Upper lobe of right lung (tissue), 1 donor: ENCODE results near the gene MARCHF11. TPM values are rescaled to one million over a fixed set of nuclear protein-coding genes. Genes with fewer than 3 reads are reported as not detected.

Source experiments
- ATAC-seq: fragments of 200-7000 bp; cut with Tn5 transposase; one replicate; pipeline ENCODE4 v1.9.1; 2020; ENCODE audit warnings: mild to moderate bottlenecking, moderate library complexity
- DNase-seq: peaks from one replicate; pipeline ENCODE4 v3.0.0-alpha.2; 2020
- H3K27ac ChIP-seq: fragments of 200-600 bp; one replicate; pipeline ENCODE4 v1.8.0; 2022
- H3K27me3 ChIP-seq: fragments of 200-600 bp; one replicate; pipeline ENCODE4 v1.8.0; 2022; ENCODE audit warnings: mild to moderate bottlenecking
- H3K36me3 ChIP-seq: fragments of 200-600 bp; one replicate; pipeline ENCODE4 v1.8.0; 2022
- H3K4me1 ChIP-seq: fragments of 200-600 bp; one replicate; pipeline ENCODE4 v1.8.0; 2022
- H3K4me3 ChIP-seq: fragments of 200-600 bp; one replicate; pipeline ENCODE4 v1.8.0; 2022; ENCODE audit warnings: mild to moderate bottlenecking
- H3K9me3 ChIP-seq: fragments of 200-600 bp; one replicate; pipeline ENCODE4 v1.8.0; 2022
- CTCF ChIP-seq: fragments of 200-600 bp; IDR thresholded peaks from one replicate; pipeline ENCODE4 v1.8.0; 2022; ENCODE audit warnings: antibody characterized with exemption
- intact Hi-C: fragments of 100-400 bp; cut with DNase I; formaldehyde crosslinking; loops from one replicate; pipeline ENCODE4 v1.11.0; 2022
- total RNA-seq: library from RNA; stranded (reverse); fragmentation: NEBNext Ultra II Directional; extraction: Animal tissue kit (Norgen Biotek cat#: 25700); gene quantifications from one replicate; pipeline ENCODE4 v1.2.1, GENCODE V29; 2021
- donor health status: DM: no; HTN: yes; CAD: no; lungs with severe emphysema.

MARCHF11 gene
- total RNA-seq, 1 donor from 2014 or later: not detected

GRCh38 chr5:16108418-16108817 lies 71.2 kb downstream of the MARCHF11 start:
- no peak for DNase-seq
- intact Hi-C loops: no loop called here
- H3K36me3 ChIP-seq: no peaks in the 10 kb centered on the region
- no peaks in the 10 kb centered on the region for H3K9me3 ChIP-seq
- H3K27ac ChIP-seq: no peak overlapping the region
- H3K4me3 ChIP-seq: no peak overlapping the region
- no peak for ATAC-seq
- H3K4me1 ChIP-seq: no peaks in the 10 kb centered on the region
- H3K27me3 ChIP-seq: no peaks in the 10 kb centered on the region
- TF ChIP-seq CTCF: no peak

DNA sequence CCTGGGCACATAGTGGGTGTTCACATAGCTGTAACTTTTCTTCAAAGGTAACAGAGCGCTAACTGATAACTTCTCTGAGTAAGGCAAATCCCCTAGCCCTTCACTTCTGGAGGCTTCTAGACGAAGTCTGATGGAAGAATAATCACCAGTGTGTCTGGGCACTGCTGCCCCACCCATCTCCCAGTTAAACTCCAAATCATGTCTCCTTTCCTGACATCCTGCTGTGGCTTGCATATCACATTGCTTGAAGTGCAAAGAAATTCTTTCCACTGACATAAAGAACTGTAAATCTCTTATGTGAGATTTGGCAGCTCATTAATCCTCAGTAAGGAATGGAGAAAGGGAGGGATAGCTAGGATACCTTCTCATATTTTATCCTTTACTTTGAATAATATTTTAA lies 74.6 kb downstream of the MARCHF11 start:
- no peak for ATAC-seq
- TF ChIP-seq CTCF: no peak
- intact Hi-C loops: no loop called here

DNA sequence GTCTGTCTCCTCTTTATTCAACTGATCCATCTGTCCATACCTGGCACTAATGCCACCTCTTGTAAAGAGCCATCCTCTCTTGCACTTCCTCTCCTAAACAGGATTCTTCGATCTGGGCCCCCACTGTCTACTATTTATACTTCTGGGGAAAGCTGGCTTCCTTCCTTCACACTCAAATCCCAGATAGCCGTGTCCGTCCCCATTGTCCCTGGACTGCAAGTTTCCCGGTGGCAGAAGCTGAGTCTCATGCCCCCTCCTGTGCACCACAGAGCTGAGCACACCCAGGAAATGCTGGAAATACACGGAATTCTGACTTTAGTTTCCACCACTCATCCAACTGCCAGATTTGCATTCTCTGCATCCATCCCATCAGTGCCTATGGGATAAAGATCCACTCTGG lies 84.0 kb downstream of the MARCHF11 start:
- no peaks in the 10 kb centered on the region for H3K9me3 ChIP-seq
- intact Hi-C loops: no loop called here

More for the DNA sequence above, 74.6 kb downstream of the MARCHF11 start:
- H3K9me3 ChIP-seq: no peaks in the 10 kb centered on the region
- no peaks in the 10 kb centered on the region for H3K4me1 ChIP-seq
- no peaks in the 10 kb centered on the region for H3K36me3 ChIP-seq
- DNase-seq: no peak
- H3K27me3 ChIP-seq: no peaks in the 10 kb centered on the region
- H3K4me3 ChIP-seq: no peak overlapping the region
- no peak overlapping the region for H3K27ac ChIP-seq

GRCh38 chr5:16090270-16090669 lies 89.3 kb downstream of the MARCHF11 start:
- no peaks in the 10 kb centered on the region for H3K9me3 ChIP-seq
- no peaks in the 10 kb centered on the region for H3K36me3 ChIP-seq
- DNase-seq (no peak), ATAC-seq (no peak)
- TF ChIP-seq CTCF: no peak
- no peak overlapping the region for H3K4me3 ChIP-seq
- intact Hi-C loops: no loop called here
- no peaks in the 10 kb centered on the region for H3K27me3 ChIP-seq
- no peak overlapping the region for H3K27ac ChIP-seq
- H3K4me1 ChIP-seq: no peaks in the 10 kb centered on the region

More for the DNA sequence above, 84.0 kb downstream of the MARCHF11 start:
- no peak overlapping the region for H3K27ac ChIP-seq
- H3K4me1 ChIP-seq: no peaks in the 10 kb centered on the region
- no peak for ATAC-seq
- H3K27me3 ChIP-seq: no peaks in the 10 kb centered on the region
- DNase-seq: no peak
- H3K36me3 ChIP-seq: no peaks in the 10 kb centered on the region
- H3K4me3 ChIP-seq: no peak overlapping the region
- no peak for TF ChIP-seq CTCF

- no peak for TF ChIP-seq CTCF
- H3K9me3 ChIP-seq: no peaks in the 10 kb centered on the region
- ATAC-seq (no peak), DNase-seq (no peak)
- no peak overlapping the region for H3K27ac ChIP-seq
- no peaks in the 10 kb centered on the region for H3K27me3 ChIP-seq
- intact Hi-C loops: no loop called here
- no peak overlapping the region for H3K4me3 ChIP-seq
- no peaks in the 10 kb centered on the region for H3K36me3 ChIP-seq
- no peaks in the 10 kb centered on the region for H3K4me1 ChIP-seq
Observed at GRCh38 chr5:16082982-16083381, 96.6 kb downstream of the MARCHF11 start.

DNA sequence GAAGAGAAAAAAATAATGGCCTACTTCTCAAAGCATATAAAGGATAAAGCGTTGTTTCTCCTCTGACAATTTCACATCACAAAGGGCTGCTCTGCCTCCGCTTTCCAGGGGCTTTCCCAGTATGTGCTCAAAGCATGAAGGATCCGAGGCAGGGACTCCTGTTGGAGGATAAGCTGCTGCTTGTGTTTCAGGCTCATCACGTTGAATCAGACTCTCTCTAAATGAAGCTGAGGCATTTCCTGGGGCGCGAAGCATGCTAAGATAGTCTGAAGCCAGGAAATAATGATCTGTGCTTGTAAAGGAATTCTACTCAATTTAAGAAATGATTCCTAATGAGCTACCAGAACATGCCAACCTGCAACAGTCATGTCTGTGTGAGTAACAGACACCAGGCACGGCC lies 97.5 kb downstream of the MARCHF11 start:
- Histone ChIP-seq H3K9me3 (no peaks in the 10 kb centered on the region), H3K4me1 (no peaks in the 10 kb centered on the region), H3K36me3 (no peaks in the 10 kb centered on the region), H3K27me3 (no peaks in the 10 kb centered on the region), H3K27ac (no peak overlapping the region), H3K4me3 (no peak overlapping the region)
- DNase-seq (no peak), ATAC-seq (no peak)
- no peak for TF ChIP-seq CTCF
- intact Hi-C loops: no loop called here
